SK-N-SH treated with all-trans-retinoic acid at 6 μM for 48 hours (cell line): ENCODE measurements around the gene SYPL1.

ENCODE experiments used
- ATAC-seq: fragments of 200-7000 bp; cut with Tn5 transposase; 3 replicates; pipeline ENCODE4 v1.9.1; 2020; ENCODE audit warnings: mild to moderate bottlenecking, moderate library complexity
- BACH2 ChIP-seq: fragments of 250-450 bp; sonication (Bioruptor Pico); IDR thresholded peaks from 2 replicates; pipeline ENCODE4 v1.9.0; 2021; ENCODE audit warnings: mild to moderate bottlenecking, borderline replicate concordance
- CSDC2 ChIP-seq: fragments of 250-450 bp; sonication (Bioruptor Pico); IDR thresholded peaks from 2 replicates; pipeline ENCODE4 v1.5.0; 2020; ENCODE audit warnings: mild to moderate bottlenecking, moderate library complexity
- GLIS3 ChIP-seq: fragments of 250-450 bp; sonication (Bioruptor Pico); IDR thresholded peaks from 2 replicates; pipeline ENCODE4 v1.5.0; 2020; ENCODE audit warnings: mild to moderate bottlenecking, moderate library complexity
- ISL1 ChIP-seq: fragments of 250-450 bp; sonication (Bioruptor Pico); IDR thresholded peaks from 2 replicates; pipeline ENCODE4 v2.1.2; 2022; ENCODE audit warnings: mild to moderate bottlenecking, moderate library complexity
- OSR1 ChIP-seq: fragments of 250-450 bp; sonication (Bioruptor Pico); IDR thresholded peaks from 2 replicates; pipeline ENCODE4 v1.8.0; 2022; ENCODE audit warnings: moderate library complexity, mild to moderate bottlenecking, inconsistent platforms
- PPARA ChIP-seq: fragments of 250-450 bp; sonication (Bioruptor Pico); IDR thresholded peaks from 2 replicates; pipeline ENCODE4 v1.5.0; 2020; ENCODE audit warnings: mild to moderate bottlenecking, borderline replicate concordance
- SNAI2 ChIP-seq: fragments of 250-450 bp; sonication (Bioruptor Pico); IDR thresholded peaks from 2 replicates; pipeline ENCODE4 v1.5.0; 2020; ENCODE audit warnings: mild to moderate bottlenecking, moderate library complexity
- TCF4 ChIP-seq: fragments of 250-450 bp; sonication (Bioruptor Pico); IDR thresholded peaks from 2 replicates; pipeline ENCODE4 v1.8.0; 2021; ENCODE audit warnings: mild to moderate bottlenecking, moderate library complexity, borderline replicate concordance
- TOX ChIP-seq: fragments of 250-450 bp; sonication (Bioruptor Pico); IDR thresholded peaks from 2 replicates; pipeline ENCODE4 v1.8.0; 2021; ENCODE audit warnings: mild to moderate bottlenecking, moderate library complexity, borderline replicate concordance
- ZFP3 ChIP-seq: fragments of 250-450 bp; sonication (Bioruptor Pico); IDR thresholded peaks from 2 replicates; pipeline ENCODE4 v1.5.0; 2020; ENCODE audit warnings: mild to moderate bottlenecking, moderate library complexity
- ZFP30 ChIP-seq: fragments of 450-650 bp; formaldehyde crosslinking; IDR thresholded peaks from 2 replicates; pipeline ENCODE4 v1.5.0; 2022; ENCODE audit warnings: mild to moderate bottlenecking, moderate library complexity
- ZNF565 ChIP-seq: fragments of 450-650 bp; formaldehyde crosslinking; conservative IDR thresholded peaks from 2 replicates; pipeline ENCODE4 v1.5.0; 2020; ENCODE audit warnings: low read depth, mild to moderate bottlenecking, moderate library complexity
- ZNF70 ChIP-seq: fragments of 450-650 bp; formaldehyde crosslinking; IDR thresholded peaks from 2 replicates; pipeline ENCODE4 v1.5.0; 2020; ENCODE audit warnings: mild to moderate bottlenecking, moderate library complexity
- TF ChIP-seq, protein P1 (sequence below): fragments of 250-450 bp; sonication (Bioruptor Pico); IDR thresholded peaks from 2 replicates; pipeline ENCODE4 v1.5.0; 2020; ENCODE audit warnings: mild to moderate bottlenecking, moderate library complexity
- TF ChIP-seq, protein P2 (sequence below): fragments of 250-450 bp; sonication (Bioruptor Pico); IDR thresholded peaks from 2 replicates; pipeline ENCODE4 v1.5.1; 2021; ENCODE audit warnings: mild to moderate bottlenecking, moderate library complexity
- TF ChIP-seq, protein P3 (sequence below): fragments of 250-450 bp; sonication (Bioruptor Pico); IDR thresholded peaks from 2 replicates; pipeline ENCODE4 v1.8.0; 2020; ENCODE audit warnings: mild to moderate bottlenecking, moderate library complexity, borderline replicate concordance

Gene SYPL1

DNA sequence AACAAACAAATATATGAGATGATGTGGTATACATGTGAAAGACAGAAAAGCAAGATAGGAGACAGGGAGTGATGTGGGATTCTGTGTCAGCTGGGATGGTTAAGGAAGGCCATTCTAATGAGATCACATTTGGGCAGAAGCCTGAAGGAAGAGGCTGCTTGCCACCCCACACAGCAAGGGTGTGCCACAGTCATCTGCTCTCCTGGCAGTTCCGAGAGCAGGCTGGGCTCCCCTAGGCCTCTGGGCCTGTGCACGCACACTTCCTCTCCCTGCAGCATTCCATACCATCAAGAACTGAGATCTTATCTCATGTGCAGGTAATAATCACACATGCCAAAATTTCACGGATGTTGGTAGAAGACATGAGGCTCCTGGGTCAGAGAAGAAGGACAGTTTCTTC is 43.1 kb downstream of the SYPL1 start:
- ATAC-seq: peak; percentile 41
- TF ChIP-seq ISL1 (CRISPR knock-in tag): peak; percentile 30; the same call in 1 of the 2 replicates
- TF ChIP-seq, protein P1, sequence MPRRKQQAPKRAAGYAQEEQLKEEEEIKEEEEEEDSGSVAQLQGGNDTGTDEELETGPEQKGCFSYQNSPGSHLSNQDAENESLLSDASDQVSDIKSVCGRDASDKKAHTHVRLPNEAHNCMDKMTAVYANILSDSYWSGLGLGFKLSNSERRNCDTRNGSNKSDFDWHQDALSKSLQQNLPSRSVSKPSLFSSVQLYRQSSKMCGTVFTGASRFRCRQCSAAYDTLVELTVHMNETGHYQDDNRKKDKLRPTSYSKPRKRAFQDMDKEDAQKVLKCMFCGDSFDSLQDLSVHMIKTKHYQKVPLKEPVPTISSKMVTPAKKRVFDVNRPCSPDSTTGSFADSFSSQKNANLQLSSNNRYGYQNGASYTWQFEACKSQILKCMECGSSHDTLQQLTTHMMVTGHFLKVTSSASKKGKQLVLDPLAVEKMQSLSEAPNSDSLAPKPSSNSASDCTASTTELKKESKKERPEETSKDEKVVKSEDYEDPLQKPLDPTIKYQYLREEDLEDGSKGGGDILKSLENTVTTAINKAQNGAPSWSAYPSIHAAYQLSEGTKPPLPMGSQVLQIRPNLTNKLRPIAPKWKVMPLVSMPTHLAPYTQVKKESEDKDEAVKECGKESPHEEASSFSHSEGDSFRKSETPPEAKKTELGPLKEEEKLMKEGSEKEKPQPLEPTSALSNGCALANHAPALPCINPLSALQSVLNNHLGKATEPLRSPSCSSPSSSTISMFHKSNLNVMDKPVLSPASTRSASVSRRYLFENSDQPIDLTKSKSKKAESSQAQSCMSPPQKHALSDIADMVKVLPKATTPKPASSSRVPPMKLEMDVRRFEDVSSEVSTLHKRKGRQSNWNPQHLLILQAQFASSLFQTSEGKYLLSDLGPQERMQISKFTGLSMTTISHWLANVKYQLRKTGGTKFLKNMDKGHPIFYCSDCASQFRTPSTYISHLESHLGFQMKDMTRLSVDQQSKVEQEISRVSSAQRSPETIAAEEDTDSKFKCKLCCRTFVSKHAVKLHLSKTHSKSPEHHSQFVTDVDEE (CRISPR knock-in tag): no peak

DNA sequence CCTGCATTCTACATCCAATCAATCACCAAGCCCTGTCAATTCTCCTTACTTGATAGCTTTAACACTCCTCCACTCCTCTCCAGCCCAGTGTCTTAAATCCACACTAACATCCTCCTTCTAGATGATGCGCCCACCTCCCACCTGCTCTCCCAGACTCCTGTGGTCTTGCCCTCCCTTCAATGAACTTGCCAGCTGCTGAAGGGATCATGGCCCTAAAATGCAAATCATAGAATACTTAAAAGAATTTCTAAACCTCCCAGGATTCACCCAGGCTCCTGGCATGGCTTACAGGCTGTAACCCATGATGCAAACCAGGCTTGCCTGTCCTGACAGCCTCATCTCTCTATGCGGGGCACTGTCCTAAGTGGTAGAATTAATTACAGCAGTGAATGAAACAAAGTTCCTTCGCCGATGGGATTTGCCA is 43.6 kb downstream of the SYPL1 start:
- ATAC-seq: peak; percentile 52
- peak; percentile 65; the same call in 1 of the 2 replicates for TF ChIP-seq TCF4 (CRISPR knock-in tag)
- no peak for TF ChIP-seq SNAI2 (CRISPR knock-in tag)
- TF ChIP-seq, protein P1 (CRISPR knock-in tag): no peak
- no peak for TF ChIP-seq CSDC2 (CRISPR knock-in tag)
- peak; percentile 75 for TF ChIP-seq ISL1 (CRISPR knock-in tag)

DNA sequence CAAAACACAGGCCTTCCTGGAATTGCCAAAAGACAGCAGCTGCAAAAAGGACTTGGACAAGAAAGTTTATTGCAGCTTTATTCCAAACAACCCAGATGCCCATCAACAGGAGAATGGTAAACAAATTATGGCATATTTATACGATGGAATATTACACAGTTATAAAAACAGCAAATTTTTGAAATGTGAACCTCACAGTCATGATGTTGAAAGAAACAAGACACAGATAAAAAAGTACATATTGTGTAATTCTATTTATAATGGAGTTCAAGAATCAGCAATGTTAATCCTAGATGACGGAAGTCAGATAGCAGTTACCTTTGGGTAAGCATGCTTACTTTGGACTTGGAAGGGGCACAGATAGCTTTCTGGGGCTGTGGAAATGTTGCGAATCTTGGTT is 44.4 kb downstream of the SYPL1 start:
- no peak for ATAC-seq
- TF ChIP-seq ZNF70: no peak
- no peak for TF ChIP-seq ISL1 (CRISPR knock-in tag)
- TF ChIP-seq CSDC2 (CRISPR knock-in tag): no peak
- TF ChIP-seq ZFP30: no peak
- TF ChIP-seq, protein P2, sequence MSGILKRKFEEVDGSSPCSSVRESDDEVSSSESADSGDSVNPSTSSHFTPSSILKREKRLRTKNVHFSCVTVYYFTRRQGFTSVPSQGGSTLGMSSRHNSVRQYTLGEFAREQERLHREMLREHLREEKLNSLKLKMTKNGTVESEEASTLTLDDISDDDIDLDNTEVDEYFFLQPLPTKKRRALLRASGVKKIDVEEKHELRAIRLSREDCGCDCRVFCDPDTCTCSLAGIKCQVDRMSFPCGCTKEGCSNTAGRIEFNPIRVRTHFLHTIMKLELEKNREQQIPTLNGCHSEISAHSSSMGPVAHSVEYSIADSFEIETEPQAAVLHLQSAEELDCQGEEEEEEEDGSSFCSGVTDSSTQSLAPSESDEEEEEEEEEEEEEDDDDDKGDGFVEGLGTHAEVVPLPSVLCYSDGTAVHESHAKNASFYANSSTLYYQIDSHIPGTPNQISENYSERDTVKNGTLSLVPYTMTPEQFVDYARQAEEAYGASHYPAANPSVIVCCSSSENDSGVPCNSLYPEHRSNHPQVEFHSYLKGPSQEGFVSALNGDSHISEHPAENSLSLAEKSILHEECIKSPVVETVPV (CRISPR knock-in tag): no peak
- TF ChIP-seq TCF4 (CRISPR knock-in tag): no peak
- TF ChIP-seq GLIS3 (CRISPR knock-in tag): no peak
- no peak for TF ChIP-seq PPARA

DNA sequence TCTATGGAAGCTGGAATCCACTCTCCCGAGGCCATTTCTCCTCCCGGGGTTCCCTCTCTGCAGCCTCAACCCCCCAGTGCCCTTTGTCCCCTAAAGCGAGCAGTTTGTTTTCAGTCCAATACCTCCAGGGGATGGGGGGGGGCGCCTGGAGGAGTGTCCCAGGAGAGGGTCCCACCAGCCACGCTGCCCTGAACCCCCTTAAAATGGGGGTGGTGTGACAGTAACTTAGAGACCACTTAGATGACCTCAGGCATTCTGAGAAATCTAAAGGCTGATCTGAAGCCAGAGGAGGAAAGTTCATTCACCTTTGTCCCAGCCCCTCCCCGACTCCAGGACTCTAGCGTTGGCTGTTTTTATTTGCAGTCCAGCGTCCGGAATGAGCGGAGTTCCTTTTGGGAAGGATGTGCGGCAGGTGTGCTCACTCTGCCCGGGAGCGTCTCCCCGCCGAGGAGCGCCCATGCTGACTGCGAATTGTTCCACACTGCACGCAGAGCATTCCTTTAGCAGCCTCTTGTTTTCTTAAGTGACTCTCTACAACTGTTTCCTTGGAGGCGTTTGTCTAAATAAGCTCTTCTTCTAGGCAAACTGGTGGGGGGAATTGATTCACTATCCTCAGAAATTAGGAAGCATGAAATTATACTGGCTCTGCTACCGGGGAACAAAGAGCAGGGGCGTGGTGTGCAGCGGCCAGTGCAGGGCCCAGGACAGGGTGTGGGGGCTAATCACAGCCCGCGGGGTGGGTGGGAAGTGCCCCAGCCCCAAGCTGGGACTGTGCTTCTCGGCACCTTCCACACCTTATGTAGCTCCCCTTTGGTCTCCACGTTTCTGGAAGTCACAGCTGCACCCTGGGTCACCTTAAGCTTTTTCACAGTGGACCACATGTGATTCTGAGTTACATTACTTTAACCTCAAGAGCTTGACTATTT is 46.3 kb downstream of the SYPL1 start:
- TF ChIP-seq ZNF565 (no peak), TOX (no peak), PPARA (no peak), BACH2 (CRISPR knock-in tag) (no peak), OSR1 (CRISPR knock-in tag) (no peak), ISL1 (CRISPR knock-in tag) (no peak), ZFP3 (CRISPR knock-in tag) (no peak), ZFP30 (no peak), CSDC2 (CRISPR knock-in tag) (no peak)
- TF ChIP-seq, protein P3, sequence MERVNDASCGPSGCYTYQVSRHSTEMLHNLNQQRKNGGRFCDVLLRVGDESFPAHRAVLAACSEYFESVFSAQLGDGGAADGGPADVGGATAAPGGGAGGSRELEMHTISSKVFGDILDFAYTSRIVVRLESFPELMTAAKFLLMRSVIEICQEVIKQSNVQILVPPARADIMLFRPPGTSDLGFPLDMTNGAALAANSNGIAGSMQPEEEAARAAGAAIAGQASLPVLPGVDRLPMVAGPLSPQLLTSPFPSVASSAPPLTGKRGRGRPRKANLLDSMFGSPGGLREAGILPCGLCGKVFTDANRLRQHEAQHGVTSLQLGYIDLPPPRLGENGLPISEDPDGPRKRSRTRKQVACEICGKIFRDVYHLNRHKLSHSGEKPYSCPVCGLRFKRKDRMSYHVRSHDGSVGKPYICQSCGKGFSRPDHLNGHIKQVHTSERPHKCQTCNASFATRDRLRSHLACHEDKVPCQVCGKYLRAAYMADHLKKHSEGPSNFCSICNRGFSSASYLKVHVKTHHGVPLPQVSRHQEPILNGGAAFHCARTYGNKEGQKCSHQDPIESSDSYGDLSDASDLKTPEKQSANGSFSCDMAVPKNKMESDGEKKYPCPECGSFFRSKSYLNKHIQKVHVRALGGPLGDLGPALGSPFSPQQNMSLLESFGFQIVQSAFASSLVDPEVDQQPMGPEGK: no peak
- TF ChIP-seq, protein P2 (CRISPR knock-in tag): no peak
- TF ChIP-seq, protein P1 (CRISPR knock-in tag): no peak
- no peak for ATAC-seq
